ENCODE results near the gene NFATC2. TPM values are rescaled to one million over a fixed set of nuclear protein-coding genes. Genes with fewer than 3 reads are reported as not detected.

The NFATC2 gene
- total and polyA plus RNA-seq, 12 donors, result 0.61 to 7.7 (median 4.0) TPM

GRCh38 chr20:51359947-51360346 lies 182.6 kb downstream of the NFATC2 start:
- intact Hi-C loops (cut with DNase I), result no loop called here
- no peak overlapping the region for H3K4me3 ChIP-seq
- no peaks in the 10 kb centered on the region for H3K27me3 ChIP-seq
- no peak for DNase-seq
- TF ChIP-seq POLR2A (IDR thresholded peaks at IDR 0.05), result no peak
- TF ChIP-seq, protein P1, sequence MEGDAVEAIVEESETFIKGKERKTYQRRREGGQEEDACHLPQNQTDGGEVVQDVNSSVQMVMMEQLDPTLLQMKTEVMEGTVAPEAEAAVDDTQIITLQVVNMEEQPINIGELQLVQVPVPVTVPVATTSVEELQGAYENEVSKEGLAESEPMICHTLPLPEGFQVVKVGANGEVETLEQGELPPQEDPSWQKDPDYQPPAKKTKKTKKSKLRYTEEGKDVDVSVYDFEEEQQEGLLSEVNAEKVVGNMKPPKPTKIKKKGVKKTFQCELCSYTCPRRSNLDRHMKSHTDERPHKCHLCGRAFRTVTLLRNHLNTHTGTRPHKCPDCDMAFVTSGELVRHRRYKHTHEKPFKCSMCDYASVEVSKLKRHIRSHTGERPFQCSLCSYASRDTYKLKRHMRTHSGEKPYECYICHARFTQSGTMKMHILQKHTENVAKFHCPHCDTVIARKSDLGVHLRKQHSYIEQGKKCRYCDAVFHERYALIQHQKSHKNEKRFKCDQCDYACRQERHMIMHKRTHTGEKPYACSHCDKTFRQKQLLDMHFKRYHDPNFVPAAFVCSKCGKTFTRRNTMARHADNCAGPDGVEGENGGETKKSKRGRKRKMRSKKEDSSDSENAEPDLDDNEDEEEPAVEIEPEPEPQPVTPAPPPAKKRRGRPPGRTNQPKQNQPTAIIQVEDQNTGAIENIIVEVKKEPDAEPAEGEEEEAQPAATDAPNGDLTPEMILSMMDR (IDR thresholded peaks at IDR 0.05), result no peak
- H3K9me3 ChIP-seq (replicated peaks in 1 of 3), result no peaks in the 10 kb centered on the region
- WGBS, 4 donors, result 31 to 64% (median 53%) methylated on average over 1 of the region's 1 CpG
- no peaks in the 10 kb centered on the region for H3K4me1 ChIP-seq (replicated peaks in 1 of 2)
- no peak overlapping the region for H3K27ac ChIP-seq
- H3K36me3 ChIP-seq (replicated peaks in 1 of 2), result no peaks in the 10 kb centered on the region

DNA sequence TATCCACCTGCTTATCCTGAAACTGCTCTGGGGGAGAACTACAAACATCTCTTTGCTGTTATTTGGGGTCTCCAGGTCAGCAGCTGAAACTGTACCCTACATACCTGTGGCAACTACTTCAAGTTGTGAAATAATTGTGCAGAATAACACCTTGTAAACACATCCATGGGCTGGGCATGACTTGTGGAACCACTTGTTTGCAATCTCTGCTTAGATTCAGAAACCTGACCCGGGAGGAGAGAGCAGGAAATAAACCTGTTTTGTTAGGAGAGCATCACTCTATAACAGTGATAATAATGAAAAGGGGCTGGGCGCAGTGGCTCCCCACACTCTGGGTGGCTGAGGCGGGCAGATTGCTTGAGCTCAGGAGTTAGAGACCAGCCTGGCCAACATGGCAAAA lies 183.1 kb downstream of the NFATC2 start:
- intact Hi-C loops (cut with DNase I), result no loop called here
- DNase-seq, result no peak
- 79 to 88% (median 83%) methylated on average over 3 of the region's 3 CpGs for WGBS, 4 donors
- no peaks in the 10 kb centered on the region for H3K36me3 ChIP-seq (replicated peaks in 1 of 2)
- TF ChIP-seq, protein P1 (IDR thresholded peaks at IDR 0.05), result no peak
- TF ChIP-seq POLR2A (IDR thresholded peaks at IDR 0.05), result no peak
- no peaks in the 10 kb centered on the region for H3K4me1 ChIP-seq (replicated peaks in 1 of 2)
- H3K4me3 ChIP-seq, result no peak overlapping the region
- H3K9me3 ChIP-seq (replicated peaks in 1 of 3), result no peaks in the 10 kb centered on the region
- no peaks in the 10 kb centered on the region for H3K27me3 ChIP-seq
- H3K27ac ChIP-seq, result no peak overlapping the region

DNA sequence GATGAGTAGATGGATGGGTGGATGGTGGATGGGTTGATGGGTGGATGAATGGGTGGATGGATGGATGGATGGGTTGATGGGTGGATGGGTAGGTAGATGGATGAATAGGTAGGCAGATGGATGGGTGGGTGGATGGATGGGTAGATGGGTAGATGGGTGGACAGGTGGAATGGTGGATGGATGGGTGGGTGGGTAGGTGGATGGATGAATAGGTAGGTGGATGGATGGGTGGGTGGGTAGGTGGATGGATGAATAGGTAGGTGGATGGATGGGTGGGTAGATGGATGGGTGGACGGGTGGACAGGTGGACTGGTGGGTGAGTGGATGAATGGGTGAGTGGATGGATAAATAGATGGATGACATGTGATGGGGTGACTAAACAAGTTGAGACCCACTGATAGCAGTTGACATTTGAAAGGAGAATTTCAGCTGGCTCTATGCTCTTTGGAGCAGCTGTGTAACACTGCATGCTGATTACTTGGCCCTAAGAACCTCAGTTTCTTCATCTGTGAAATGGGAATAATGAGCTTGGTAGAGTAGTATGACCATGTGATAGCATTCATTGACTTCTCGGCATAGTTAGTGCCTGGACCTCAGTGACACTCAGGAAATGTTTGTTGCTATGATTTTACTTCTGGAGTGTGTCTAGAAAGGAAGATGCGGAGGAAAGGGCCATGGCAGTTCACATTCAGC lies 184.3 kb downstream of the NFATC2 start:
- DNase-seq, result no peak
- 75 to 84% (median 78%) methylated on average over 3 of the region's 3 CpGs for WGBS, 4 donors

GRCh38 chr20:51357543-51357942 lies 185.0 kb downstream of the NFATC2 start:
- intact Hi-C loops (cut with DNase I), result no loop called here
- WGBS, 4 donors, result 64 to 79% (median 74%) methylated on average over 1 of the region's 1 CpG
- Histone ChIP-seq H3K4me1 (replicated peaks in 1 of 2) (no peaks in the 10 kb centered on the region), H3K4me3 (no peak overlapping the region), H3K36me3 (replicated peaks in 1 of 2) (no peaks in the 10 kb centered on the region), H3K27me3 (no peaks in the 10 kb centered on the region), H3K27ac (no peak overlapping the region), H3K9me3 (replicated peaks in 1 of 3) (no peaks in the 10 kb centered on the region)
- TF ChIP-seq, protein P1 (IDR thresholded peaks at IDR 0.05), result no peak
- TF ChIP-seq POLR2A (IDR thresholded peaks at IDR 0.05), result no peak
- DNase-seq, result no peak

More for the DNA sequence above, 184.3 kb downstream of the NFATC2 start:
- intact Hi-C loops (cut with DNase I), result no loop called here
- Histone ChIP-seq H3K27ac (no peak overlapping the region), H3K27me3 (no peaks in the 10 kb centered on the region), H3K4me1 (replicated peaks in 1 of 2) (no peaks in the 10 kb centered on the region), H3K36me3 (replicated peaks in 1 of 2) (no peaks in the 10 kb centered on the region), H3K4me3 (no peak overlapping the region), H3K9me3 (replicated peaks in 1 of 3) (no peaks in the 10 kb centered on the region)
- TF ChIP-seq, protein P1 (IDR thresholded peaks at IDR 0.05), result no peak
- TF ChIP-seq POLR2A (IDR thresholded peaks at IDR 0.05), result no peak
